Liver (tissue), 9 donors: Measurements from ENCODE around the gene ATP5F1D. TPM values are rescaled to one million over a fixed set of nuclear protein-coding genes. Genes with fewer than 3 reads are reported as not detected.

Experiments
- DNase-seq: peaks from one replicate; pipeline ENCODE4 v3.0.0-alpha.2; 2017; ENCODE audit warnings: low spot score
- H3K27ac ChIP-seq, 2 donors: one replicate each; pipeline ENCODE4 v1.7.0; 2013; ENCODE audit warnings: inconsistent platforms in 2 of 2, low read length in 2 of 2, control low read depth in 1 of 2, low read depth in 1 of 2, mild to moderate bottlenecking in 1 of 2
- H3K27me3 ChIP-seq, 4 donors: one replicate each; pipeline versions ENCODE4 v1.6.1 to v1.7.0; 2013; ENCODE audit warnings: low read length in 3 of 4, inconsistent platforms in 1 of 4, mild to moderate bottlenecking in 1 of 4, moderate library complexity in 1 of 4; ENCODE audit not compliant: control insufficient read depth in 4 of 4, insufficient read depth in 4 of 4
- H3K36me3 ChIP-seq, 4 donors: one replicate each; pipeline versions ENCODE4 v1.6.1 to v1.7.0; 2013; ENCODE audit warnings: low read length in 3 of 4, mild to moderate bottlenecking in 3 of 4, low read depth in 1 of 4, moderate library complexity in 1 of 4; ENCODE audit not compliant: control insufficient read depth in 4 of 4, insufficient read depth in 3 of 4
- H3K4me1 ChIP-seq, 4 donors: one replicate each; pipeline versions ENCODE4 v1.6.1 to v1.7.0; 2013; ENCODE audit warnings: low read length in 3 of 4, mild to moderate bottlenecking in 3 of 4, moderate library complexity in 1 of 4; ENCODE audit not compliant: control insufficient read depth in 4 of 4, insufficient read depth in 4 of 4
- H3K4me3 ChIP-seq, 3 donors: one replicate each; pipeline versions ENCODE4 v1.6.1 to v1.7.0; 2013; ENCODE audit warnings: low read length in 3 of 3, control low read depth in 1 of 3, low read depth in 1 of 3, mild to moderate bottlenecking in 1 of 3
- H3K9ac ChIP-seq, 2 donors: one replicate each; pipeline ENCODE4 v1.7.0; 2013; ENCODE audit warnings: low read length in 2 of 2, mild to moderate bottlenecking in 2 of 2, moderate library complexity in 2 of 2, control low read depth in 1 of 2, low read depth in 1 of 2
- H3K9me3 ChIP-seq, 4 donors: one replicate each; pipeline versions ENCODE4 v1.6.1 to v1.7.0; 2013; ENCODE audit warnings: low read length in 3 of 4; ENCODE audit not compliant: control insufficient read depth in 4 of 4
- EGR1 ChIP-seq, 2 donors: IDR thresholded peaks; 2 replicates each; pipeline ENCODE4 v1.6.1; 2016 to 2018; ENCODE audit warnings: antibody characterized with exemption in 2 of 2, low read depth in 2 of 2
- FOXA1 ChIP-seq: IDR thresholded peaks from 2 replicates; pipeline ENCODE4 v1.6.1; 2016; ENCODE audit warnings: antibody characterized with exemption
- FOXA2 ChIP-seq: IDR thresholded peaks from 2 replicates; pipeline ENCODE4 v1.6.1; 2016; ENCODE audit warnings: antibody characterized with exemption
- GABPA ChIP-seq, 2 donors: IDR thresholded peaks in 1 of 2; conservative IDR thresholded peaks in 1 of 2; 2 replicates each; pipeline ENCODE4 v1.6.1; 2016; ENCODE audit warnings: antibody characterized with exemption in 2 of 2, mild to moderate bottlenecking in 1 of 2, moderate library complexity in 1 of 2
- HNF4A ChIP-seq, 2 donors: conservative IDR thresholded peaks; 2 replicates each; pipeline ENCODE4 v1.6.1; 2016; ENCODE audit warnings: antibody characterized with exemption in 2 of 2, mild to moderate bottlenecking in 2 of 2
- JUND ChIP-seq, 2 donors: IDR thresholded peaks; 2 replicates each; pipeline ENCODE4 v1.6.1; 2016; ENCODE audit warnings: antibody characterized with exemption in 2 of 2
- NR2F2 ChIP-seq: IDR thresholded peaks from 2 replicates; pipeline ENCODE4 v1.6.1; 2016; ENCODE audit warnings: antibody characterized with exemption
- RAD21 ChIP-seq, 2 donors: IDR thresholded peaks; 2 replicates each; pipeline ENCODE4 v1.6.1; 2016; ENCODE audit warnings: antibody characterized with exemption in 2 of 2, mild to moderate bottlenecking in 2 of 2
- RXRA ChIP-seq, 2 donors: IDR thresholded peaks; 2 replicates each; pipeline ENCODE4 v1.6.1; 2017 to 2018; ENCODE audit warnings: antibody characterized with exemption in 2 of 2, mild to moderate bottlenecking in 1 of 2
- SP1 ChIP-seq: IDR thresholded peaks from 2 replicates; pipeline ENCODE4 v1.6.1; 2018; ENCODE audit warnings: antibody characterized with exemption, mild to moderate bottlenecking
- TAF1 ChIP-seq: conservative IDR thresholded peaks from 2 replicates; pipeline ENCODE4 v1.6.1; 2016; ENCODE audit warnings: antibody characterized with exemption, mild to moderate bottlenecking
- YY1 ChIP-seq: IDR thresholded peaks from 2 replicates; pipeline ENCODE4 v1.6.1; 2016; ENCODE audit warnings: antibody characterized with exemption, mild to moderate bottlenecking
- WGBS: extraction: QIAGEN DNeasy Blood & Tissue Kit; methylation state at CpG from one replicate; pipeline ENCODE4 v1.1.7; 2013; 5-methylcytosine and 5-hydroxymethylcytosine counted together
- polyA plus RNA-seq, 2 donors: library from polyadenylated mRNA; stranded (reverse) in 1 of 2; unstranded in 1 of 2; fragments of 200-250 nt in 1 of 2; fragments of >200 nt in 1 of 2; fragmentation: Nextera tagmentation in 1 of 2; extraction: Ambion mirVana in 1 of 2; gene quantifications; one replicate each; pipeline versions ENCODE4 v1.2.1 to v1.2.3, GENCODE V29; 2013 to 2015
- total RNA-seq, 2 donors: library from RNA; depleted of rRNA; stranded (reverse); fragments of >200 nt; gene quantifications; one replicate each; pipeline ENCODE4 v1.2.3, GENCODE V29; 2014
- TF ChIP-seq, protein P1 (sequence below): IDR thresholded peaks from 2 replicates; pipeline ENCODE4 v1.6.1; 2016; ENCODE audit warnings: antibody characterized with exemption
- TF ChIP-seq, protein P2 (sequence below): IDR thresholded peaks from 2 replicates; pipeline ENCODE4 v1.6.1; 2016; ENCODE audit warnings: antibody characterized with exemption, mild to moderate bottlenecking
- TF ChIP-seq, protein P3 (sequence below): fragments of 150-350 bp; IDR thresholded peaks from 2 replicates; pipeline ENCODE4 v1.5.1; 2017; ENCODE audit warnings: improper control_type of control experiment, low read depth, low read length; ENCODE audit not compliant: missing input control
- TF ChIP-seq, protein P4 (sequence below): IDR thresholded peaks from 2 replicates; pipeline ENCODE4 v1.6.1; 2016; ENCODE audit warnings: antibody characterized with exemption
- TF ChIP-seq, protein P5 (sequence below): IDR thresholded peaks from 2 replicates; pipeline ENCODE4 v1.6.1; 2016; ENCODE audit warnings: antibody characterized with exemption
- donor health status: healthy.
- donor health status: healthy.
- donor health status: healthy.
- donor health status: healthy.
- donor health status: healthy.

ATP5F1D gene
- total and polyA plus RNA-seq, 4 donors: 20.2 to 315 (median 145) TPM

DNA sequence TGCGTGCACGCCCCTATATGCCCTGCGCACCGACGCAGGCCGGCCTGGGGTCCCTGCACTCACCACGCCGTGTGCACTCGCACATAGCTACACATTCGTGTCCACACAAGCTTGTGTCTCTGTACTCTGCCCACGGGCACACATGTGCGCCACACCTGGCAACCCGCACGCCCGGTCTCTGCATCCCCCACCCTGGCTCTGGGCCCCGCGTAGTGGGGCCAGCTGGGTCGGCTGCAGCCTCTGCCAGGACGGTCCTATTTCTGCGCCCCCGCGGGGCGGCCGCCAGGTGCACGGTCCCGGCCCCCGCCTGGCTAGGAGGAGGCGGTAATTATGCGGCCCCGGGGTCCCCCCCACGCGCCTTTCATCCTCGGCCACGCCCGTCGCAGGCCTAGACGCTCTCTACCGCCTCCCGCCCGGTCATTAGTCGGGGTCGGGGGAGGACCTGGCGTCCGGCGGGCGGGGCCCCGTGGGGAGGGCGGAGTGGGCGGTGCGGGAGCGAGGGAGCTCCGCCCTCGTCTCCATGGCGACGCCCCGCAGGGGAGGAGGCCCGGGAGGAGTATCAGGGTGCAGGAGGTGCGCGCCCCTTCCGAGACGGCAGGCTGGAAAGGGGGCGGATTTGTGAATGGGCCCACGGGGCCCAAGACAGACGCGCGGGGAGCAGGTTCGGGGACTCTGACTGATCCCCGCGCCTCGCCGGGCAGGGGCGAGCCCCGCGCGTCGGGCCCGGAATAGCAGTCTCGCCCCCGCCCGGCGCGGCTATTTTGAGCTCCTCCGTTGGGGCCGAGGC lies 24.8 kb downstream of the ATP5F1D start:
- no peaks in the 10 kb centered on the region for H3K27me3 ChIP-seq

More for the DNA sequence above, 24.8 kb downstream of the ATP5F1D start:
- H3K27ac ChIP-seq: peak overlapping the region; percentile 73 to 80
- DNase-seq: peak; percentile 93
- peaks cover 0 to 3% (median 2%) of the 10 kb centered on the region in 4 donors for H3K36me3 ChIP-seq
- TF ChIP-seq GABPA (IDR thresholded peaks at IDR 0.05 in 1 of 2, conservative IDR thresholded peaks at IDR 0.05 in 1 of 2) (no peak), HNF4A (conservative IDR thresholded peaks at IDR 0.05) (no peak), EGR1 (IDR thresholded peaks at IDR 0.05; ENCODE audit: low read depth in 2 of 2) (no peak), FOXA2 (no peak), SP1 (peak; percentile 37), FOXA1 (no peak), JUND (IDR thresholded peaks at IDR 0.05) (no peak), NR2F2 (no peak), RAD21 (IDR thresholded peaks at IDR 0.05) (no peak), RXRA (IDR thresholded peaks at IDR 0.05) (peak in 1 of 2 donors; percentile 18), TAF1 (no peak), YY1 (no peak)
- TF ChIP-seq, protein P1, sequence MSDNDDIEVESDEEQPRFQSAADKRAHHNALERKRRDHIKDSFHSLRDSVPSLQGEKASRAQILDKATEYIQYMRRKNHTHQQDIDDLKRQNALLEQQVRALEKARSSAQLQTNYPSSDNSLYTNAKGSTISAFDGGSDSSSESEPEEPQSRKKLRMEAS: no peak
- TF ChIP-seq, protein P2, sequence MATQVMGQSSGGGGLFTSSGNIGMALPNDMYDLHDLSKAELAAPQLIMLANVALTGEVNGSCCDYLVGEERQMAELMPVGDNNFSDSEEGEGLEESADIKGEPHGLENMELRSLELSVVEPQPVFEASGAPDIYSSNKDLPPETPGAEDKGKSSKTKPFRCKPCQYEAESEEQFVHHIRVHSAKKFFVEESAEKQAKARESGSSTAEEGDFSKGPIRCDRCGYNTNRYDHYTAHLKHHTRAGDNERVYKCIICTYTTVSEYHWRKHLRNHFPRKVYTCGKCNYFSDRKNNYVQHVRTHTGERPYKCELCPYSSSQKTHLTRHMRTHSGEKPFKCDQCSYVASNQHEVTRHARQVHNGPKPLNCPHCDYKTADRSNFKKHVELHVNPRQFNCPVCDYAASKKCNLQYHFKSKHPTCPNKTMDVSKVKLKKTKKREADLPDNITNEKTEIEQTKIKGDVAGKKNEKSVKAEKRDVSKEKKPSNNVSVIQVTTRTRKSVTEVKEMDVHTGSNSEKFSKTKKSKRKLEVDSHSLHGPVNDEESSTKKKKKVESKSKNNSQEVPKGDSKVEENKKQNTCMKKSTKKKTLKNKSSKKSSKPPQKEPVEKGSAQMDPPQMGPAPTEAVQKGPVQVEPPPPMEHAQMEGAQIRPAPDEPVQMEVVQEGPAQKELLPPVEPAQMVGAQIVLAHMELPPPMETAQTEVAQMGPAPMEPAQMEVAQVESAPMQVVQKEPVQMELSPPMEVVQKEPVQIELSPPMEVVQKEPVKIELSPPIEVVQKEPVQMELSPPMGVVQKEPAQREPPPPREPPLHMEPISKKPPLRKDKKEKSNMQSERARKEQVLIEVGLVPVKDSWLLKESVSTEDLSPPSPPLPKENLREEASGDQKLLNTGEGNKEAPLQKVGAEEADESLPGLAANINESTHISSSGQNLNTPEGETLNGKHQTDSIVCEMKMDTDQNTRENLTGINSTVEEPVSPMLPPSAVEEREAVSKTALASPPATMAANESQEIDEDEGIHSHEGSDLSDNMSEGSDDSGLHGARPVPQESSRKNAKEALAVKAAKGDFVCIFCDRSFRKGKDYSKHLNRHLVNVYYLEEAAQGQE: no peak
- TF ChIP-seq, protein P3, sequence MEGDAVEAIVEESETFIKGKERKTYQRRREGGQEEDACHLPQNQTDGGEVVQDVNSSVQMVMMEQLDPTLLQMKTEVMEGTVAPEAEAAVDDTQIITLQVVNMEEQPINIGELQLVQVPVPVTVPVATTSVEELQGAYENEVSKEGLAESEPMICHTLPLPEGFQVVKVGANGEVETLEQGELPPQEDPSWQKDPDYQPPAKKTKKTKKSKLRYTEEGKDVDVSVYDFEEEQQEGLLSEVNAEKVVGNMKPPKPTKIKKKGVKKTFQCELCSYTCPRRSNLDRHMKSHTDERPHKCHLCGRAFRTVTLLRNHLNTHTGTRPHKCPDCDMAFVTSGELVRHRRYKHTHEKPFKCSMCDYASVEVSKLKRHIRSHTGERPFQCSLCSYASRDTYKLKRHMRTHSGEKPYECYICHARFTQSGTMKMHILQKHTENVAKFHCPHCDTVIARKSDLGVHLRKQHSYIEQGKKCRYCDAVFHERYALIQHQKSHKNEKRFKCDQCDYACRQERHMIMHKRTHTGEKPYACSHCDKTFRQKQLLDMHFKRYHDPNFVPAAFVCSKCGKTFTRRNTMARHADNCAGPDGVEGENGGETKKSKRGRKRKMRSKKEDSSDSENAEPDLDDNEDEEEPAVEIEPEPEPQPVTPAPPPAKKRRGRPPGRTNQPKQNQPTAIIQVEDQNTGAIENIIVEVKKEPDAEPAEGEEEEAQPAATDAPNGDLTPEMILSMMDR: no peak
- TF ChIP-seq, protein P4, sequence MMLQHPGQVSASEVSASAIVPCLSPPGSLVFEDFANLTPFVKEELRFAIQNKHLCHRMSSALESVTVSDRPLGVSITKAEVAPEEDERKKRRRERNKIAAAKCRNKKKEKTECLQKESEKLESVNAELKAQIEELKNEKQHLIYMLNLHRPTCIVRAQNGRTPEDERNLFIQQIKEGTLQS: no peak
- TF ChIP-seq, protein P5, sequence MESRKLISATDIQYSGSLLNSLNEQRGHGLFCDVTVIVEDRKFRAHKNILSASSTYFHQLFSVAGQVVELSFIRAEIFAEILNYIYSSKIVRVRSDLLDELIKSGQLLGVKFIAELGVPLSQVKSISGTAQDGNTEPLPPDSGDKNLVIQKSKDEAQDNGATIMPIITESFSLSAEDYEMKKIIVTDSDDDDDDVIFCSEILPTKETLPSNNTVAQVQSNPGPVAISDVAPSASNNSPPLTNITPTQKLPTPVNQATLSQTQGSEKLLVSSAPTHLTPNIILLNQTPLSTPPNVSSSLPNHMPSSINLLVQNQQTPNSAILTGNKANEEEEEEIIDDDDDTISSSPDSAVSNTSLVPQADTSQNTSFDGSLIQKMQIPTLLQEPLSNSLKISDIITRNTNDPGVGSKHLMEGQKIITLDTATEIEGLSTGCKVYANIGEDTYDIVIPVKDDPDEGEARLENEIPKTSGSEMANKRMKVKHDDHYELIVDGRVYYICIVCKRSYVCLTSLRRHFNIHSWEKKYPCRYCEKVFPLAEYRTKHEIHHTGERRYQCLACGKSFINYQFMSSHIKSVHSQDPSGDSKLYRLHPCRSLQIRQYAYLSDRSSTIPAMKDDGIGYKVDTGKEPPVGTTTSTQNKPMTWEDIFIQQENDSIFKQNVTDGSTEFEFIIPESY: no peak
- H3K4me3 ChIP-seq: peak overlapping the region in 1 of 3 donors; percentile 55
- H3K4me1 ChIP-seq: peaks cover 40 to 69% (median 54%) of the 10 kb centered on the region in 4 donors
- no peaks in the 10 kb centered on the region for H3K9me3 ChIP-seq
- H3K9ac ChIP-seq: peak overlapping the region in 1 of 2 donors; percentile 21
- WGBS: 5% methylated on average over 84 of the region's 84 CpGs
